ENCODE results near the gene MYOM1.

Gene MYOM1

DNA sequence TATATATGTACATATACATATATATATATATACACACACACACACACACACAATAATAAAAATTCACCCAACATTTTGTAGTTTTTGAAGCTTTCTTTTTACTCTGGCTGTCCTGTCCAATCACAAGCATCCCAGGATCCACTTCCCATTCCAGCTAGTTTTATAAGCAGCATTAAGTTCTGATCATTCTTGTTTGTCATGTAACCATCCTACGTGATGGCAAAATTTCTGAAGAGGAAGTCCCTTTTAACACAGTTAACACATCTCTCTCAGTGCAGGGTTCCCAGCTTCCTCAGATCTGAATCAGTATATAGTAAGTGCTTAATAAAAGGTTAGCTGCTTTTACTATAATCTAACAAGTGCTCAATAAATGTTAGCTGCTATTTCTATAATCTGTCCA, 26.4 kb downstream of the MYOM1 start:
- TF ChIP-seq, protein P1, sequence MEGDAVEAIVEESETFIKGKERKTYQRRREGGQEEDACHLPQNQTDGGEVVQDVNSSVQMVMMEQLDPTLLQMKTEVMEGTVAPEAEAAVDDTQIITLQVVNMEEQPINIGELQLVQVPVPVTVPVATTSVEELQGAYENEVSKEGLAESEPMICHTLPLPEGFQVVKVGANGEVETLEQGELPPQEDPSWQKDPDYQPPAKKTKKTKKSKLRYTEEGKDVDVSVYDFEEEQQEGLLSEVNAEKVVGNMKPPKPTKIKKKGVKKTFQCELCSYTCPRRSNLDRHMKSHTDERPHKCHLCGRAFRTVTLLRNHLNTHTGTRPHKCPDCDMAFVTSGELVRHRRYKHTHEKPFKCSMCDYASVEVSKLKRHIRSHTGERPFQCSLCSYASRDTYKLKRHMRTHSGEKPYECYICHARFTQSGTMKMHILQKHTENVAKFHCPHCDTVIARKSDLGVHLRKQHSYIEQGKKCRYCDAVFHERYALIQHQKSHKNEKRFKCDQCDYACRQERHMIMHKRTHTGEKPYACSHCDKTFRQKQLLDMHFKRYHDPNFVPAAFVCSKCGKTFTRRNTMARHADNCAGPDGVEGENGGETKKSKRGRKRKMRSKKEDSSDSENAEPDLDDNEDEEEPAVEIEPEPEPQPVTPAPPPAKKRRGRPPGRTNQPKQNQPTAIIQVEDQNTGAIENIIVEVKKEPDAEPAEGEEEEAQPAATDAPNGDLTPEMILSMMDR (IDR thresholded peaks at IDR 0.05; ENCODE audit: control extremely low read depth, extremely low read depth, low read depth, missing control alignments): no peak
- ChIA-PET CTCF (interaction anchor here (1.0 to 5.1 kb wide), 4 partner anchors 9 to 53 kb away, joined by 4 to 29 read pairs (median 6); no protein-coding TSS in a partner anchor), POLR2A (no interaction called here)
- no peak for DNase-seq (ENCODE audit: extremely low spot score)

DNA sequence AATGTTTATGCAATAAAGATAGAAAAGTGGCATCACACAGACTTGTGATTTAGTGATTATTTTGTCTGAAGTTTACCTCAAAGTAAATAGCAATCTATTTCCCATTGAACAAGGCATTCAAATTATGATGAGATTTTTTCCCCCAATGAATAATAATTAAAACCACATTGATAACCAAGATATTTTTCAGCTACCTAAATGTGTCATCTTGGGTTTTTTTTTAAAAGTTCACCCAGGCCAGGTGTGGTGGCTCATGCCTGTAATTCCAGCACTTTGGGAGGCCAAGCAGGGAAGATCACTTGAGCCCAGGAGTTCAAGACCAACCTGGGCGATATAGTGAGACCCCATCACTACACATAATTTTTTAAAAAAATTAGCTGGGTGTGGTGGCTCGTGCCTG, 27.0 kb downstream of the MYOM1 start:
- TF ChIP-seq, protein P1 (IDR thresholded peaks at IDR 0.05; ENCODE audit: control extremely low read depth, extremely low read depth, low read depth, missing control alignments): no peak
- DNase-seq (ENCODE audit: extremely low spot score): no peak
- ChIA-PET POLR2A (no interaction called here), CTCF (interaction anchor here (0.7 to 5.1 kb wide), 5 partner anchors 9 to 53 kb away, joined by 4 to 29 read pairs (median 6); no protein-coding TSS in a partner anchor)

DNA sequence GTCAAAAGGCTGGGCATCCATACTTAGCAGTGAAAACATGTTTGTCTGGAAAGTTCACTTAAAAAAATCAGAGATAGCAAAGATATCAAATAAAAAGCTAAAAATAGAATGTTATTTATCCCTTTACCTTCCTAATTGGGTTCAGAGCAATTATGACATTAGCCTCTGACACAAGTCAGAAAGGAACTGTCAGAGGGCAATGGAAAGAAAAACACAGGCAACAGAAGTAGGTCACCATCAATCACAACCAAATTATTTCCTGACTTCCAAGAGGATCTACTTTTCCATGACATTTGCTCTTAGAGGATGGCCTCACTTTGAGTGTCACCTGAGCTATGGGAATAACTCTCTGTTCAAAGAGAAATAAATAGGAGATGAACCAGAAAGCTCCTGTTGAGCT, 27.5 kb downstream of the MYOM1 start:
- TF ChIP-seq, protein P1 (IDR thresholded peaks at IDR 0.05; ENCODE audit: control extremely low read depth, extremely low read depth, low read depth, missing control alignments): no peak
- ChIA-PET POLR2A (no interaction called here), CTCF (interaction anchor here (0.7 to 5.1 kb wide), 5 partner anchors 8 to 54 kb away, joined by 4 to 29 read pairs (median 6); no protein-coding TSS in a partner anchor)
- no peak for DNase-seq (ENCODE audit: extremely low spot score)

DNA sequence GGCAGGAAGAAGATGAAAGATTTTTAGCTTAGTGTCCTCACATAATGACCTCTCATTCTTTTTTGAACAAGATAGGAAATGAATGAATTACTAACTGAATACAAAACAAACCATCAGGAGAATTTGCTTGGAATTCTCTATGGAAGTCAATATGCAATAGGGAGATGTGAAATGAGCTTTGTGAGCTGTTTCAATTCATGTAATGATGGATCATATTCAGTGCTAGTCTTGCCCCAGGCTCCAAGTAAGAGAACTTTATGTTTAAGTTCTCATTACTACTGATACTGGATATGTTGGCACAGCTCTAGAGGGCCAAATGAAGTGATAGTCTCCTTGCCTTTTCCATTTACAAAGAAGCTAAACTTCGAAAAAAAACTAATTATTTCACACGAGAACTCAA, 29.2 kb downstream of the MYOM1 start:
- DNase-seq (ENCODE audit: extremely low spot score): no peak
- POLR2A ChIA-PET: no interaction called here
- CTCF ChIA-PET: interaction anchor here (0.9 to 5.1 kb wide), 6 partner anchors 8 to 39 kb away, joined by 3 to 29 read pairs (median 4); partner anchors contain the start of gene MYOM1
- TF ChIP-seq, protein P1 (IDR thresholded peaks at IDR 0.05; ENCODE audit: control extremely low read depth, extremely low read depth, low read depth, missing control alignments): no peak

DNA sequence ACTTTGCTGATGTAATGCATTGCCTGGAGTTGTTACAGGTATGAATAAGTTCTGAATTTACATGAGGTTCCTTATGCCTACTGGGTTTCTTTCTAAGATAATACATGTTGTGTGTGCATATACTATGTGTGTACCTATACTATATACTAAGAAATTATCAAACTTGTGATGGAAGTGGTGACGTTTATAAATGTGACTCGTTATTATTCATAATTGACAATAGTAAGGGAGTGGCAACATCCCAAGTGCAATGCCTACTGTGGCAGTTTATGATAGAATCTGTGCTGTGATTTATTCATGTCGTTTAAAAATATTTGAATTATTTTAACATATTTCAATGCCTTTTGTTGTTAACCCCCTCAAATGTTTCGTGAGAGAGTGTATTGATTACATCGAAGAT, 29.9 kb downstream of the MYOM1 start:
- POLR2A ChIA-PET: no interaction called here
- CTCF ChIA-PET: interaction anchor here (0.9 to 5.1 kb wide), 6 partner anchors 9 to 30 kb away, joined by 3 to 29 read pairs (median 4); partner anchors contain the start of gene MYOM1
- DNase-seq (ENCODE audit: extremely low spot score): no peak
- TF ChIP-seq, protein P1 (IDR thresholded peaks at IDR 0.05; ENCODE audit: control extremely low read depth, extremely low read depth, low read depth, missing control alignments): no peak

DNA sequence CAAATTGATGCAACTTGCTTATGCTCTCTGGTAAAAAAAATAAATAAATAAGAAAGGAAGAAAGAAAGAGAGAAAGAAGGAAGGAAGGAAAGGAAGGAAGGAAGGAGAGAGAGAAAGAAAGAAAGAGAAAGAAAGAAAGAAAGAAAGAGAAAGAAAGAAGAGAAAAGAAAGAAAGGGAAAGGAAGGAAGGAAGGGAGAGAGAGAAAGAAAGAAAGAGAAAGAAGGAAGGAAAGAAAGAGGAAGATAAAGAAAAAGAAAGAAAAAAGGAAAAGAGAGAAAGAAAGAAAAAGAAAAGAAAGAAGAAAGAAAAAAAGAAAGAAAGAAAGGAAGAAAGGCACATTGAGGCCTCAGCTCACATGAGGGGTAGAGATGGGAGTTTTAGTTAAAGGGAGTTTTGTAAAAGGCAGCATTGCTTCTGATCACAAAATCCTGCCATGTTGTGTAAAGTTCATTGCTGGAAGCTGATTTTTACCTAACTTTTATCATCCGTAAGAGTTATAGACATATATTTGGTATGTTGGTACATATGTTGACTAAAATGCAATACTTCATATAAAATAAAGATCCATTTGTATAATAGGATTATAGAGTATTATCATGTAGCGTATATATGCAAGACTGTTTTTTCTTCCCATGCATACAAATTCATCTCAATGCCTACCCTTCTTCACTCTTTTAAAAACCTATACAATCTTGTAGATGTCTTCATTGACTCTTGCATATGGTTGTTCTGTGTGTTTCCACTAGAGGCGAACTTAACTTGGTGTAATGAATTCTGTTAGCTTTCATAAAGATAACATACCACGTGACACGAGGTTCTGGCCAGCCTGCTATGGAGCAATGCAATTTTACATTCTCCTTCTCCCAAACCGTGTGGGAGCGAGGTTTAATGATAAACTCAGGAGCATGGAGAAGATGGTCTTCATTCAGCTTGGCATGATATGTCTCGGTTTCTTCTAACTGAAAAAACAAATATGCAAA, 32.8 kb downstream of the MYOM1 start:
- POLR2A ChIA-PET: no interaction called here
- DNase-seq (ENCODE audit: extremely low spot score): no peak

More for the DNA sequence above, 32.8 kb downstream of the MYOM1 start:
- CTCF ChIA-PET: interaction anchor here (1.1 to 1.2 kb wide), 2 partner anchors 33 to 35 kb away, joined by 3 to 4 read pairs; partner anchors contain the start of gene MYOM1
- TF ChIP-seq, protein P1 (IDR thresholded peaks at IDR 0.05; ENCODE audit: control extremely low read depth, extremely low read depth, low read depth, missing control alignments): no peak
